Stimulated activated CD8-positive, alpha-beta memory T cell treated with anti-CD3 and anti-CD28 coated beads, Interleukin-7, amount 100 ng/mL, for 1 hour (primary cell): ENCODE results near the gene ATXN1.
"Not testable (repeated sequence)": the region's sequence is repeated elsewhere in the genome, so short reads cannot be mapped to it uniquely, and the experiment has no call there.

Experiments
- DNase-seq, 2 donors: peaks; one replicate each; pipeline ENCODE4 v3.0.0-alpha.2; 2020; ENCODE audit warnings: low read depth in 2 of 2

The ATXN1 gene

DNA sequence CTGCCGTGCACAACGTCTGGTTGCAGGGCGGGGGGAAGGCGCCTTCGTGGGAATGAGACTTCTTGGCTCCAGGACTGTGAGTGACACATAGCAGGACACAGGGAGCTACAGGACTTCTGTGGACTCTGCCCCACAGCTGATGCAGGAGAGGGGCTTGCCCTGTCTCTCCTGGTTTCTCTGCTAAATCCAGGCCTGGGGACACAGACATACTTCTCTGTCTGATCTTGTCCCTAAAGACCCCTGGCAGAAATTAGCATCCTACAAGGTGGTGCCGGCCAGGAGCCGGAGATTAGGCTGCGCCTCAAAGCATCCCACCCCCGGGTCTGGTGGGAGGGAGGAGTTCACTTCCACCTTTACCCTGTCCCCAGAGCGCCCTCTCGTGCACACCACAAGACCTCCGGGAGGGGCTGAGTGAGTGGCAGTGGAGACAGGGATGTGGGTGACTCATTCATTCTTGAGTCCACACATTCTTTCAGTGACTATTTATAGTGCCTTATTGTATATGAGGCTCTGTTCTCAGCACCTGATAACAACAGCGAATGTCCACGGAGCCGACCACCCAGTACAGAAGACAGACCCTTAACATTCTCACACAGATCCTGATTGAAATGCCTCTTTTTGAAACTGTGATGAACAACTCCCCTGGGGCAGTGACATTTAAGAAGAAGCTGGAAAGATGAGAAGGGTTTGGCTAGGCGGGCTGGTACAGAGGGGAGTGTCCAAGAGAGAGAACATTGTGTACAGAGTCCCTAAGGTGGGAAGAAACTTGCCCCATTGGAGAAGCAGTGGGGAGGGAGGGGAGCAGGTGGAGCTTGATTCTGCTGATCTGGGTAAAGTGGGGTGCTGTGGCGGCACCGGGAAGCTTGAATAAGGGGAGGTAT, 483.9 kb downstream of the ATXN1 start:
- DNase-seq, result no peak

GRCh38 chr6:16274885-16275589, 486.2 kb downstream of the ATXN1 start:
- DNase-seq, result no peak

- DNase-seq, result no peak
Measured at GRCh38 chr6:16274483-16274882, 486.8 kb downstream of the ATXN1 start.

DNA sequence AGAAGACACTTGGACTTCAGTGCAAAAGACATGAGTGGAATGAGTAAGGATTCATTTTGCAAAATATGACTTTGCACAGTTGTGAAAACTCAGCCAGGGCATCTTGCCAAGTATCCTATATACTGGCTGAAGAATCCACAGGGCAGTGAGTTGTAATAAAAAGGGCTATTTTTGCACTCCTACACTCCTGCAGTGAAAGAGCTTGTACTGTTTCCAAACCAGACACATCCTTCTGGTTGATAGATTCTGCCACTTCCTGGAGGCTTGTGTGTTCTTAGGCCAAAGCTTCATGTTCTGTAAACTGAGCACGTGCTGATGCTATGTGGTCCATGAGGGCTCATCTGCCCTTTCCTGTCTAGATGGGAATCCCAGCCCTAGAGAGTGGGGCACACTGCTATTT, 488.0 kb downstream of the ATXN1 start:
- no peak for DNase-seq

DNA sequence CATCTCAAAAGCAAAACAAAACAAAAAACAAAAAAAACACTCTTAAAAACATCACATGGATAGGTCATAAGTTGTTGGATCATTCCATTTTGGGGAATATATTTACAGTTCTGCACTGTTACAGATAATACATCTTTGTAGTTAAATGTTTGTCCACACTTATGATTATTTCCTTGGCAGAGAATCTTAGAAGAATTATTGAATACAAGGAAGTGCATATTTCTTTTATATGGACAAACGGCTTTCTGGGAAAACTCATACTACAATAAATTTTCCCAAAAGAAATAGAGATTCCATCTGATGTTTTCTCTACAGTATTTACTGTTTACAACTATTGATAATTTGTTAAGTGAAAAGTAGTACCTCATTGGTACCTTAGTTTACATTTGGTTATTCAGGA, 489.1 kb downstream of the ATXN1 start:
- DNase-seq, result no peak

DNA sequence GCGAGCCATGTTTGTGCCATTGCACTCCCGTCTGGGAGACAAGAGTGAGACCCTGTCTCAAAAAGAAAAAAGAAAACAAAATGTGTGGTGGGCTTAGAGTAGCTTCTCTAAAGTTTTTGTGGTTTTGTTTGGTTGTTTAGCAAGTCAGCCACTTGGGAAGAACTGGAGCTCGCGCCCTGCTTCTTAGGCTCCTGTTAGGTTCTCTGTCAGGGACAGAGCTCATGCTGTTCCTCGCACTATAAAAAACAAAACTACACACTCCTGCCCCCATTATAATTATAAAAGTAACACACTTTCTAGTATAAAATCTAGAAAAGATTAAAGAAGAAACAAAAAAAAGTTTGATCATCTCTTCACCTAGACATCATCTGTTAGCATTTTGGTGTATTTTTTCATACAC, 489.8 kb downstream of the ATXN1 start:
- no peak for DNase-seq

GRCh38 chr6:16270178-16270794, 491.0 kb downstream of the ATXN1 start:
- DNase-seq, result no peak

DNA sequence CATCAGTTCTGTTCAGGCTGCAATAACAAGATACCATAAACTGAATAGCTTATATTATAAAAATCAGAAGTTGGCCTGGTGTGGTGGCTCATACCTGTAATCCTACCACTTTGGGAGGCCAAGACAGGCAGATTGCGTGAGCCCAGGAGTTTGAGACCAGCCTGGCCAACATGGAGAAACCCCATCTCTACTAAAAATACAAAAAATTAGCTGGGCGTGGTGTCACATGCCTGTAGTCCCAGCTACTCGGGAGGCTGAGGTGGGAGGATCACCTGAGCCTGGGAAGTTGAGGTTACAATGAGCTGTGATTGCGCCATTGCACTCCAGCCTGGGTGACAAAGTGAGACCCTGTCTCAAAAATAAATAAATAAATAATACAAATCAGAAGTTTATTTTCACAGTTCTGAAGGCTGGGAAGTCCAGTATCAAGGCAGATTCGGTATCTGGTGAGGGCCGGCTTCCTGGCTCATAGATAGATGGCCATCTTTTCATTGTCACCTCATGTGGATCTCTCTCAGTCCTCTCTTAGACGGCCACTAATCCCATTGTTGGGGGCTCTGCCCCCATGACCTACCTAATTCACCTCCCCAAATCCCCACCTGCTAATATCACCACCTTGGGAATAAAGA, 491.7 kb downstream of the ATXN1 start:
- DNase-seq, result not testable (repeated sequence)

GRCh38 chr6:16267428-16268263, 493.6 kb downstream of the ATXN1 start:
- no peak for DNase-seq

DNA sequence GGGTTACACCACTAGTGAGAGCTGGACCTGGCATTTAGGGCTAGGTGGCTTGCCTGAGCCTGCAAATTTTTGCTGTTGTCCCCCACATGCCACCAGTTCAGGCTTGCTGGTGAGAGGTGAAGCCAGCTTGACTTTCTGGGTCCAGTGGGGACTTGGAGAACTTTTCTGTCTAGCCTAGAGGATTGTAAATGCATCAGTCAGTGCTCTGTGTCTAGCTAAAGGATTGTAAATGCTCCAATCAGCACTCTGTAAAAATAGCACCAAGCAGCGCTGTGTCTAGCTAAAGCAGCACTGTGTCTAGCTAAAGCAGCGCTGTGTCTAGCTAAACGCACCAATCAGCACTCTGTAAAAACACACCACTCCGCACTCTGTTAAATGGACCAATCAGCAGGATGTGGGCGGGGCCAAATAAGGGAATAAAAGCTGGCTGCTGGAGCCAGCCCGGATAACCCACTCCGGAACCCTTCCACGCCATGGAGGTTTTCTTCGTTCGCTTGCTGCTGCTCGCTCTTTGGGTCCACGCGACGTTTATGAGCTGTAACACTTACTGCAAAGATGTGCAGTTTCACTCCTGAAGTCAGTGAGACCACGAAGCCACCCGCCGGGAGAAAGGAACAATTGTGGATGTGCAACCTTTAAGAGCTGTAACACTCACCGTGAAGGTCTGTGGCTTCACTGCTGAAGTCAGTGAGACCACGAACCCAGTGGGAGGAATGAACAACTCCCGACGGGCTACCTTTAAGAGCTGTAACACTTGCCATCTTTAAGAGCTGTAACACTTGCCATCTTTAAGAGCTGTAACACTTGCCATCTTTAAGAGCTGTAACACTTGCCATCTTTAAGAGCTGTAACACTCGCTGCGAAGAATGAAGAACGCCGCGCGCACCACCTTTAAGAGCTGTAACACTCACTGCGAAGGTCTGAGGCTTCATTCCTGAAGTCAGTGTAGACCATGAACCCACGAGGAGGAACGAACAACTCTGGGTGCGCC, 495.6 kb downstream of the ATXN1 start:
- no peak for DNase-seq

DNA sequence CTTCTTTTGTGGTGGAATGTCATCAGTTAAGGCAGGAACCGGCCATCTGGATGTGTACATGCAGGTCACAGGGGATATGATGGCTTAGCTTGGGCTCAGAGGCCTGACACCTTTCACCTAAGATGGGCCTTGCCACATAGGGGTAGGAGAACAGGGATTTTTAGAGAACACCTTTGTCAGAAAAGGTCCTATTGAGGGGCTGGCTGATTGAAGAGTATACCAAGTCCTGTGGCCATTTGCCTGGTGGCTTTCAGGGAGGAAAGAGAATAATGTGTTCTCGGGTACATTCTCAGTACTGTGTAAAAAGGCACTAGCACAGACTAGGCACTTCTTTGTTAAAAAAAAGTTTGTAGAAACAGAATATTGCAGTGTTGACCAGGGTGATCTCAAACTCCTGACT, 496.5 kb downstream of the ATXN1 start:
- DNase-seq, result no peak

DNA sequence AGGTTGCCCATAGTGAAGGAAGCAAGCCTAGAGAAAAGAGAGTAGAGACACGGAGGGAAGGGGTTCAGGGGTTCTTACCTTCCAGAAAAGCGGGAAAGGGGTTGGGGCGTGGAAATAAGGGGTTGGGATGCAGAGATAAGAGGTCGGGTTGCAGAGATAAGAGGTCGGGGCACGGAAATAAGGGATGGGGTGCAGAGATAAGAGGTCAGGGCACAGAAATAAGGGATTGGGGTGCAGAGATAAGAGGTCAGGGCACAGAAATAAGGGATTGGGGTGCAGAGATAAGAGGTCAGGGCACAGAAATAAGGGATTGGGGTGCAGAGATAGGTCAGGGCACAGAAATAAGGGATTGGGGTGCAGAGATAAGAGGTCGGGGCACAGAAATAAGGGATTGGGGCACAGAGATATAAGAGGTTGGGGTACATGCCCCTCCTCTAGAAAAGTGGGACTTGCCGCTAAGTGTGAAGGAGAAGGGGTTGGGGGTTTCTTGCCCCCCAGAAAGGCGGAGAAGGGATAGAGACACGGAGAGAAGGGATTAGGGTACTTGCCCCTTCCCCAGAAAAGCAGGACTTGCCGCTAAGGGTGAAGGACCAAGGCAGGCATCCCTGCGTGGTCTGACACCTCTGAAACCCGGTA, 497.7 kb downstream of the ATXN1 start:
- DNase-seq, result not testable (repeated sequence)

DNA sequence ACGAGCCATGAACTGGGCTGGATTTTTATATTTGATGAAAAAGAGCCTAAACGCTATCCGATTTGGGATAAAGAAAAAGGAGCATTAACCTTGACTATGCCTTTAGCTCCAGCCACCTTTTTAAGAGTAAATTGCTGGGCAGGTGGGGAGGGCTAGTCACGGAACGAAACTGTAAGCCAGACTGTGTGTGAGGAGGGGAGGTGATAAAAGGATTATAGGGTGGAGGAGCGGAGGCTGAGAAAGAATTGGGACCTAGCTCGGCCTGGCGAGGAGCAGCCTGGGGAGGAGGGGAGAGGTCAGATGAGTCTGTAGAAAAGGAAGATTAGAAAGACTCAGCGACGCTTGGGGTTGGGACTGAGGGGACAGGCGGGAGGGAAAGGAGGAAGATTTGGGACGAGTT, 498.5 kb downstream of the ATXN1 start:
- not testable (repeated sequence) for DNase-seq

DNA sequence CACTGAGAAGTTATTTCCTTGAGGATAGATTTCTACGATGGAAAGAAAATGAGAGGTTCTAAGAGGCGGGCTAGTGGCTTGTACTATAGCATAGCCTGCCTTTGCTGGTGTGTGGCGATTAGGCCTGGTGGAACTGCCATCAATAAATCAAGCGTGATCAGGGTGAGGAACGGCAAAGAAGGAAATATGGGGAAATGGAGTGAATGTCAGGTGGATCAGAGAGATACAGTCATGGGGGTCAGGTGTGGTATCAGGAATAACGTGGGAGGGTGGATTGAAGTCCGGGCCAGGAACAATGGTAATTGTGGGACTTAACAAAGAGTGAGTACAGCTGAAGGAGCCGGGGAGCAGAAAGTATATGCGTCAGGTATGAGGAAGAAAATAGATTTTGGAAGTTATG, 500.7 kb downstream of the ATXN1 start:
- not testable (repeated sequence) for DNase-seq

DNA sequence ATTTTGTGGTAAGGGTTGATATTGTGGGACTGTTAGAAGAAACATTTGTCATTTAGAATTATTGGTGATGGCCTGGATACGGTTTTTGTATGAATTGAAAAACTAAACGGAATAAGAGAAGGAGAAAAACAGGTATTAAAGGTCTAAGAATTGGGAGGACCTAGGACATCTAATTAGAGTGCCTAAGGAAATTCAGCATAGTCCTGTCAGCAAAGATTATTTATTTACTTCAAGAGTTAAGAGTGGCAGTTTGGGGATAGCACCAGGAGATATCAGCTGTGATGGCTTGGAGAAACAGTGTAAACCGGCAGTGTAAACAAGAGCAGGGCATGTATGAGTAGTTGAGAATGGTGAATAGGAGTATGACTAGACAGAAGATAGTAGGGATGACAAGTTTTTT, 501.7 kb downstream of the ATXN1 start:
- DNase-seq, result not testable (repeated sequence)

DNA sequence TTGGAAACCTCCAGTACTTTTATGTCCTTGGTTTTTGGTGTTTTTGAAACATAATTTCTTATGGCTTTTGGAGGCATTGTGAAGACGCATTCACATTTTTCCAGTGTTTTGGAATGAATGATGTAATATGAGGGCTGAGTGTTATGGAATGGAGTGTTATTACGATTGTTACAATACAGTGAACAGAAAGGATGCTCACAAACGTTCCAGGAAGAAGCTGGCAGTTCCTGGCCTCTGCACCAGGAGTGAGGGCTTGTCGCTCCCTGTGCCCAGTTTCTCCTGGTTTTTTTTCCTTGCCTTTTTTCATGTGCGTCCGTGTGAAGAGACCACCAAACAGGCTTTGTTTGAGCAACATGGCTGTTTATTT, 502.6 kb downstream of the ATXN1 start:
- no peak for DNase-seq

DNA sequence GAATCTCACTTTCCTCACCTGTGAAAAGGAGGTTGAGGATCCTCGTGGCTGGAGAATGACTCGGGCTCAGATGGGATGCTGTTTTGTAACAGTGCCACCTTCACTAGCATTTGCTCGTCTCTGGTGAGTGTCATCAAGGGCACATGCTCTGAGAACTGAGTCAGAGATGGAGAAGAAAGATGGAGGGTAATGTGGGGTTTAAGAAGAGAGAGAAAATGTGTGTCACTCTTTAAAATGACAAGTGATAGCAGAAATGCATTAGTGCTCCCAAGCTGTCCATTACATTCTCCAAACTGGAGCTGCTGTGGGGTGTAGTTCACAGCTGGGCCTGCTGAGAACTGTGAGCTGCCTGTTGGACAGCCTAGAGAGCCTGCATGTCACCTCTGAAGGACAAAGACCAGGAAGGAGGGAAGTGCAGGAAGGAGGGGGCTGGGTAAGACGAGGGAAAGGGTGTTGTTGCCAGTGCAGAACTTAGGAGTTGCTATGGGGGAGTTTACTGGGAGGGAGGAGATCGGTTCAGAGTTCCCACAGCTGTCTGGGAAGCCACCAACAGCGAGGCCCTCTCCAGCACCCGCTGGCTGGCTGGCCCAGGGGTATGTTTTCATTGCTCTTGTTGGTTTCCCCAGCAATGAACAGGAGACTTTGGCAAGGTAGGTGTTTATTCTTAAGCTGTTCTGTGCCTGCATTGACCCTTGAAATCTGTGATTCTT, 503.1 kb downstream of the ATXN1 start:
- no peak for DNase-seq

GRCh38 chr6:16256781-16257180, 504.5 kb downstream of the ATXN1 start:
- DNase-seq, result no peak

GRCh38 chr6:16254535-16254934, 506.7 kb downstream of the ATXN1 start:
- no peak for DNase-seq
